Chondrocyte (in vitro differentiated cells): Measurements from ENCODE around the gene FLOT1. TPM values are rescaled to one million over a fixed set of nuclear protein-coding genes. Genes with fewer than 3 reads are reported as not detected.

Experiments
- DNase-seq: peaks from one replicate; pipeline ENCODE4 v3.0.0; 2021; ENCODE audit warnings: mixed read lengths, low spot score
- H3K27ac Mint-ChIP-seq: one replicate; pipeline ENCODE4 v1.8.0; 2021; ENCODE audit warnings: mild to moderate bottlenecking, moderate library complexity, mixed read lengths; ENCODE audit not compliant: unreplicated experiment
- H3K27me3 Mint-ChIP-seq: 2 replicates; pipeline ENCODE4 v1.8.0; 2021; ENCODE audit warnings: low read depth, mixed read lengths
- H3K36me3 Mint-ChIP-seq: 2 replicates; pipeline ENCODE4 v1.8.0; 2021; ENCODE audit warnings: low read depth, mixed read lengths
- H3K4me1 Mint-ChIP-seq: 2 replicates; pipeline ENCODE4 v1.8.0; 2021; ENCODE audit warnings: low read depth, mild to moderate bottlenecking, mixed read lengths
- H3K4me3 Mint-ChIP-seq: one replicate; pipeline ENCODE4 v1.8.0; 2021; ENCODE audit warnings: mild to moderate bottlenecking, moderate library complexity, mixed read lengths; ENCODE audit not compliant: unreplicated experiment
- H3K9me3 Mint-ChIP-seq: 2 replicates; pipeline ENCODE4 v1.8.0; 2021; ENCODE audit warnings: low read depth, mixed read lengths
- total RNA-seq: library from RNA; stranded (reverse); gene quantifications from 3 replicates; pipeline ENCODE4 v1.2.1, GENCODE V29; 2021
- TF ChIP-seq, protein P1 (sequence below): fragments of 200-600 bp; sonication (generic); IDR thresholded peaks from 2 replicates; pipeline ENCODE4 v1.5.0; 2021; ENCODE audit warnings: antibody characterized with exemption, mild to moderate bottlenecking, moderate library complexity

Gene FLOT1
- total RNA-seq, 1 donor from 2014 or later = 66.8 TPM

DNA sequence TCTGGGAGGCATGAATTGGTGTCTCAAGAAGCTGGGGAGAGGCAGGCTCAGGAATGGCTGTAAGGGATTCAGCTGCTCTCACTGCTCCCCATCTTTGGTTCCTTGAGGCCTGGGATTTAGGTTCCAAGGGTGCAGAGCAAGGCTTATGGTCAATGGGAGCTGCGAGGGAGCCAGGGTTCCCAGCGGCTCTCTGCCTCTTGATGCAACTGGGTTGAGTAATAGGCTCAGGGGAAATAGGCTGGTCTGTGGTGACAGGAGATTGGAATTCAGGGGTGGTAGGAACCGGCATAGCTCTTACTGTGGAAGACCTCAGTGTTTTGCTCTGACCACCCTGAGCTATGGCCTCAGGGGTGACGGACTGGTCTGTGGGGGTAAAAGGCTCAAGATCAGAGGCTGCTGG is 38.7 kb downstream of the FLOT1 start:
- no peak overlapping the region for H3K27ac Mint-ChIP-seq
- H3K4me1 Mint-ChIP-seq = peaks cover 15% of the 10 kb centered on the region
- no peaks in the 10 kb centered on the region for H3K9me3 Mint-ChIP-seq
- TF ChIP-seq, protein P1, sequence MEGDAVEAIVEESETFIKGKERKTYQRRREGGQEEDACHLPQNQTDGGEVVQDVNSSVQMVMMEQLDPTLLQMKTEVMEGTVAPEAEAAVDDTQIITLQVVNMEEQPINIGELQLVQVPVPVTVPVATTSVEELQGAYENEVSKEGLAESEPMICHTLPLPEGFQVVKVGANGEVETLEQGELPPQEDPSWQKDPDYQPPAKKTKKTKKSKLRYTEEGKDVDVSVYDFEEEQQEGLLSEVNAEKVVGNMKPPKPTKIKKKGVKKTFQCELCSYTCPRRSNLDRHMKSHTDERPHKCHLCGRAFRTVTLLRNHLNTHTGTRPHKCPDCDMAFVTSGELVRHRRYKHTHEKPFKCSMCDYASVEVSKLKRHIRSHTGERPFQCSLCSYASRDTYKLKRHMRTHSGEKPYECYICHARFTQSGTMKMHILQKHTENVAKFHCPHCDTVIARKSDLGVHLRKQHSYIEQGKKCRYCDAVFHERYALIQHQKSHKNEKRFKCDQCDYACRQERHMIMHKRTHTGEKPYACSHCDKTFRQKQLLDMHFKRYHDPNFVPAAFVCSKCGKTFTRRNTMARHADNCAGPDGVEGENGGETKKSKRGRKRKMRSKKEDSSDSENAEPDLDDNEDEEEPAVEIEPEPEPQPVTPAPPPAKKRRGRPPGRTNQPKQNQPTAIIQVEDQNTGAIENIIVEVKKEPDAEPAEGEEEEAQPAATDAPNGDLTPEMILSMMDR = no peak
- no peak overlapping the region for H3K4me3 Mint-ChIP-seq
- H3K36me3 Mint-ChIP-seq = peaks cover 32% of the 10 kb centered on the region
- no peaks in the 10 kb centered on the region for H3K27me3 Mint-ChIP-seq
- DNase-seq = peak; percentile 28

- TF ChIP-seq, protein P1 = no peak
- no peak overlapping the region for H3K4me3 Mint-ChIP-seq
- peaks cover 12% of the 10 kb centered on the region for H3K4me1 Mint-ChIP-seq
- no peaks in the 10 kb centered on the region for H3K9me3 Mint-ChIP-seq
- peak; percentile 75 for DNase-seq
- peaks cover 31% of the 10 kb centered on the region for H3K36me3 Mint-ChIP-seq
- H3K27ac Mint-ChIP-seq = no peak overlapping the region
- no peaks in the 10 kb centered on the region for H3K27me3 Mint-ChIP-seq
Measured at GRCh38 chr6:30703011-30703410, 39.5 kb downstream of the FLOT1 start.

- TF ChIP-seq, protein P1 = no peak
- H3K27me3 Mint-ChIP-seq = no peaks in the 10 kb centered on the region
- H3K4me3 Mint-ChIP-seq = no peak overlapping the region
- peaks cover 22% of the 10 kb centered on the region for H3K36me3 Mint-ChIP-seq
- no peaks in the 10 kb centered on the region for H3K9me3 Mint-ChIP-seq
- H3K4me1 Mint-ChIP-seq = peaks cover 6% of the 10 kb centered on the region
- no peak overlapping the region for H3K27ac Mint-ChIP-seq
- DNase-seq = peak; percentile 24
Measured at GRCh38 chr6:30700340-30700739, 42.1 kb downstream of the FLOT1 start.

DNA sequence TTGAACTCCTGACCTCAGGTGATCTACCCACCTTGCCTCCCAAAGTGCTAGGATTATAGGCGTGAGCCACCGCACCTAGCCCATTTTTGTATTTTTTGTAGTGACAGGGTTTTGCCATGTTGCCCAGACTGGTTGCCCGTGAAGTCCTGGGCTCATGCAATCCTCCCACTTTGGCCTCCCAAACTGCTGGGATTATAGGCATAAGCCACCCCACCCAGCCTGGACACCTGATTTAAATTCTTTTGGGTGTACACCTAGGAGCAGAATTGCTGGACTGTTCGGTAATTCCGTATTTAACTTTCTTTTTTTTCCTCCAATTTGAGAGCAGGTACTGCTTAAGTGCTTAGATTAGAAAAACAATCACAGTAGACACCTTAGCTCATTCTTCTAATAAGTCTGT is 46.1 kb downstream of the FLOT1 start:
- Mint-ChIP-seq H3K27me3 (no peaks in the 10 kb centered on the region), H3K4me3 (no peak overlapping the region), H3K9me3 (no peaks in the 10 kb centered on the region), H3K27ac (no peak overlapping the region), H3K4me1 (peaks cover 16% of the 10 kb centered on the region), H3K36me3 (no peaks in the 10 kb centered on the region)
- TF ChIP-seq, protein P1 = no peak
- DNase-seq = no peak

DNA sequence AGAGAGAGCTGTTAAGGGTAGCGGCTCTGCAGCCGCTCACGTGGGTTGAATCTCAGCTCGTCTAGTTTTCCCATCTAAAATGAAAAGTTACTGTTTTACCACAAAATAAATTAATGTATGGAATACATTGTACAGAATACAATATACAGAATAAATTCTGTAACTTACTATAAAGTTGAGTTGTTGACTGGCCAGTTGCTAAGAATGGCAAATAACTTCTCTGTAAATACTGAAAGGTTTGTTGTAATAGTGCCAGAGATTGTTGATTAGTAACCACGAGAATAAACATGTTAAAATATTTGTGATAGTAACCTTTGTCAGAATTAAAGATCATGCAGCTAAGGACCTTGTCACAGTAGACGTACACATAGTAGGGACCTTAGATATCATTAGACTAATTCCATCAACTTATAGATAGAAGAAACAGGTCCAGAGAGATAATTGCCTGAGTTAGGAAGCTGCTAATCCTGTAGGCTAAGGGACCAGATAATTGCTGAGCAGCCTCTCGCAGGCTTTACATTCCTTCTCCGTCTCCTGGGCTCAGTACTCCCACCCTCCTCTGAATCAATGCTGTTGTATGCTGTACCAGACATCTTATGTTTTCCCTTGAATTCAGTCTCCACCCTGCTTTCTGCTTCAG is 51.2 kb downstream of the FLOT1 start:
- no peak for DNase-seq
- Mint-ChIP-seq H3K4me3 (peak overlapping the region; percentile 89), H3K27ac (peak overlapping the region; percentile 92), H3K9me3 (no peaks in the 10 kb centered on the region), H3K27me3 (no peaks in the 10 kb centered on the region), H3K36me3 (peaks cover under 1% of the 10 kb centered on the region), H3K4me1 (peaks cover 53% of the 10 kb centered on the region)
- TF ChIP-seq, protein P1 = no peak
